Large intestine (tissue), 3 donors: ENCODE data around the gene SPTB. TPM values are rescaled to one million over a fixed set of nuclear protein-coding genes. Genes with fewer than 3 reads are reported as not detected.

ENCODE experiments used
- DNase-seq, 2 donors: peaks; one replicate each; pipeline versions ENCODE4 v3.0.0 to v3.0.0-alpha.2; 2013
- H3K27ac ChIP-seq: one replicate; pipeline ENCODE4 v1.5.1; 2013; ENCODE audit warnings: low read length
- H3K27me3 ChIP-seq: 2 replicates; pipeline ENCODE4 v1.6.1; 2013; ENCODE audit warnings: low read length; ENCODE audit not compliant: control insufficient read depth, insufficient read depth
- H3K36me3 ChIP-seq: 2 replicates; pipeline ENCODE4 v1.6.1; 2013; ENCODE audit warnings: low read length; ENCODE audit not compliant: control insufficient read depth, insufficient read depth
- H3K4me1 ChIP-seq: one replicate; pipeline ENCODE4 v1.6.1; 2013; ENCODE audit warnings: low read length; ENCODE audit not compliant: control insufficient read depth, insufficient read depth
- H3K4me3 ChIP-seq: one replicate; pipeline ENCODE4 v1.5.1; 2013; ENCODE audit warnings: low read length
- H3K9me3 ChIP-seq: one replicate; pipeline ENCODE4 v1.6.1; 2013; ENCODE audit warnings: mild to moderate bottlenecking, low read depth, low read length, moderate library complexity; ENCODE audit not compliant: control insufficient read depth
- WGBS: methylation state at CpG from one replicate; pipeline ENCODE4 v1.1.5; 2013; ENCODE audit warnings: low lambda C conversion rate; ENCODE audit not compliant: insufficient coverage; 5-methylcytosine and 5-hydroxymethylcytosine counted together
- polyA plus RNA-seq: library from polyadenylated mRNA; unstranded; fragments of 120-200 nt; gene quantifications from one replicate; pipeline ENCODE4 v1.2.1, GENCODE V29; 2013

The SPTB gene
- polyA plus RNA-seq, 1 donor = 2.9 TPM

DNA sequence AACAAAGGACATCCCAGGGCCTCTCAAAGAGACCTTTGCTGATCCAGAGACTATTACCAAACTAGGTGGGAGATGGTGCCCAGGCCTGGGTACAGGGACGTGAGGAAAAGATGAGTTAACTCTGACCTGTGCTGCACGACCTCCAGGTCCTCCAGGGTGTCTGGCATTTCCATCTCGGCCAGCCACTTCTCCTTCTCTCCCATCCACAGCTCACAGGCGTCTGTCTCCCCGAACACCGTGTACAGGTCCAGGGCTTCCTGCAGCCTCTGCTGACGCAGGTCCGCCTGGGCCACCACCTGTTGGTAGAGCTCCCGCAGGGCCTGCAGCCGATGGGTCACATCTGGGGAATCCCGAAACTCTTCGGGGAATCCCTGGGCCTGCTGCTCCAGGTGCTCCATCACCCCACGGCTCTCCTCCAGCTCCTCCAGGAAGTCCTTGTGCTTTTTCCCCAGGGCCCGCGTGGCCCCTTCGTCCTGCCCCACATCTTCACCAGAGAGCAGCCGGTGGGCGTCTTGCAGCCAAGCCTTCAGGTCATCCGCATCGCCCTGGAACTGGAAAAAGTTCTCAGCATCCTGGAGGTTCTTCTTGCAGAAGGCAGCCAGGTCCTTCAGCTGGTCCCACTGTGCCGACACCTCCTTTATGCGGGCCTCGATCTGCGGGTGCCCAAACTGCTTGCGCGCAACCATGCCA, 86.7 kb downstream of the SPTB start:
- no peak for DNase-seq
- H3K27me3 ChIP-seq = no peaks in the 10 kb centered on the region
- H3K4me3 ChIP-seq = no peak overlapping the region
- no peaks in the 10 kb centered on the region for H3K9me3 ChIP-seq
- no peaks in the 10 kb centered on the region for H3K36me3 ChIP-seq
- no peaks in the 10 kb centered on the region for H3K4me1 ChIP-seq
- WGBS = 93% methylated on average over 3 of the region's 26 CpGs
- no peak overlapping the region for H3K27ac ChIP-seq

DNA sequence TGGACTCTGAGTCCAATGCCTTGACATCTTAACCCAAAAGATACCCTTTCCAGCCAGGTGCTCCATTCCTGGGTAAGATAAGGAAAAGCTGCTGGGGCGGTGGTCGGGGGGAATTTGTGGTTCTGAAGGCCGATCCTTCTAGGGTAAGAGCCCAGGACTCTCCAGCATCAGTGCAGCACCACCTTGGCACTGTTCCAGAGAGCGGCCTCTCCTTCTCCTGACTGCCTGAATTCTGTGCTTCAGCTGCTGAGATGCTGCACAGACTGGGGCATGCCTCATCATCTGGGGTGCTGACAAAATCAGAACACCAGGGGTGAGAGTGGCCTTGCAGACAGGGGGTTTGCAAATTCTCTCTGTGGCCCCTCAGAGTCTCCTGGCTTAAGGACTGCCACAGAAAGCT, 87.5 kb downstream of the SPTB start:
- H3K36me3 ChIP-seq = no peaks in the 10 kb centered on the region
- no peak for DNase-seq
- H3K4me3 ChIP-seq = no peak overlapping the region
- no peaks in the 10 kb centered on the region for H3K4me1 ChIP-seq
- no peaks in the 10 kb centered on the region for H3K27me3 ChIP-seq
- H3K9me3 ChIP-seq = no peaks in the 10 kb centered on the region
- H3K27ac ChIP-seq = no peak overlapping the region
- WGBS = no CpG with 5 or more reads among the region's 4 CpGs

DNA sequence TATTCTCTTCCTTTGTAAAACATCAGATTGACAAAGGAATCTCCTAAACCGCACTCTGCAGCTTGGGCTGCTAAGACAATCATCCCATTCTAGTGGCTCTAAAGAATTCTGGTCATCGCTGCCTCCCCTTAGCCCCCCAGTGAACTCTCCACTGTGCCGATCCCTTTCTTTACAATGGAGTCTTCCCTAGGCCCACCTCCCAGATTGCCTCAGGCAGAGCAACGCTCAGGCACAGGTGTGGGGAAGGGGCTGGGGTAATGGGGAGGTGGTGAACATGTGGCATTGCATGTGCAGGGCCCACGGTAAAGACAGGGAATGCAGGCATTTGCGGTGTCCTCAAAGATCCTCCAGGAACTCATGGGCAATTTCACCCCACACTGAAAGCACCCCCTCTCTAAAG, 89.2 kb downstream of the SPTB start:
- Histone ChIP-seq H3K4me1 (no peaks in the 10 kb centered on the region), H3K27me3 (no peaks in the 10 kb centered on the region), H3K27ac (no peak overlapping the region), H3K4me3 (no peak overlapping the region), H3K36me3 (no peaks in the 10 kb centered on the region), H3K9me3 (no peaks in the 10 kb centered on the region)
- DNase-seq = no peak
- WGBS = no CpG with 5 or more reads among the region's 6 CpGs

DNA sequence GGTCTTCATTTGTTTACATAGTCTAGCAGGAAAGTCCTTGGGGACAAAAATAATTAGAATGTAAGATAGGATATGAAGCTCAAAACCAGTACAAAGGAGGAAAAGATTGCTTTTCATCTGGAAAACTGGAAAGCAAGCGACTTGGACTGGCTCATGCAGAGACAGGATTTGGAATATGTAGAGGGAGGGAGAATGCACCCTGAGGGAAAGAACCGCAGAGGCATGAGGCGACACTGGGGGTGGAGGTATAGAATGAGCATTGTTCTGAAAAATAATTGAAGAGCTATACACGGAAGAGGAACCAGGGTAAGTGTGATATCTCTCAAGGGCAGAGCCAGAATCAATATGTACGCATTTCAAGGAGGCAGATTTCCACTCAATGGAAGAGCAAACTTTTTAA, 90.0 kb downstream of the SPTB start:
- H3K27me3 ChIP-seq = no peaks in the 10 kb centered on the region
- WGBS = 100% methylated on average over 2 of the region's 5 CpGs
- no peak overlapping the region for H3K4me3 ChIP-seq
- no peaks in the 10 kb centered on the region for H3K4me1 ChIP-seq
- H3K36me3 ChIP-seq = no peaks in the 10 kb centered on the region
- H3K27ac ChIP-seq = no peak overlapping the region
- no peak for DNase-seq
- no peaks in the 10 kb centered on the region for H3K9me3 ChIP-seq

DNA sequence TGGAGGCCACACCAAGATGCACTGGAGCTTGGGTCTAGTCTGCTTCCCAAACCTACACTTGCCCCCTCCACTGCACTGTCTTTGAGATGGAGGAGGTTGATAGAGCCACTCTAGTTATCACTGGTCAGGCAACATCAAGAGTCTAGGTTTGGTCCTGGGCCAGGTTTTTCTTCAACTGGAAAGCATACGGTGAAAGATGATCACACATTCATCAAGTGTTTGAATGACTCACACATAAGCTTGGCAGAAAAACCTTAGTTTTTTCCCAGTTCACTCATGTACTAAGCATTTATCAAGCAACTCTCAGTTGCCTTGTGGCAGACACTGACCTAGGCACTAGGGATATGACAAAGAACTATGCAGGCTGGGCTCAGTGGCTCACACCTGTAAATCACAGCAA, 91.0 kb downstream of the SPTB start:
- Histone ChIP-seq H3K27me3 (no peaks in the 10 kb centered on the region), H3K9me3 (no peaks in the 10 kb centered on the region), H3K4me1 (no peaks in the 10 kb centered on the region), H3K36me3 (no peaks in the 10 kb centered on the region), H3K4me3 (no peak overlapping the region), H3K27ac (no peak overlapping the region)
- no CpG with 5 or more reads among the region's 1 CpG for WGBS
- no peak for DNase-seq

DNA sequence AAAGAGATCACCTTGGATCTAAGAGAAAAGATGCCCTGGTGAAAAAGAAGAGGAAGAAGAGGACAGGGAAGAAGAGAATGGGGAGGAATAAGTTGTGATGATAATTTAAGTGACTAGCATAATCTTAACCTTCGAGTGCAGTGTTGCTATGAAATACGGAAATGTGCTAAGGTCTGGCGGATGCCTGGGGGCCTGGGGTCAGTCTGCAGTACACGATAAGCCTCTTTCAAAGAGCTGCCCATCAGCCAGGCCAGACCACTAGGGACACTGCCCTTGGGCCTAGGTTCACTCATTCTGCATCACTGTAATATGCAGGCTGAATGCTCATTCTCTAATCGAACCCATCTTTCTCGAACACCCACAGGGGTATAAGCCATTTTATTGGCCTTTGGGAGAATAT, 92.1 kb downstream of the SPTB start:
- no peak overlapping the region for H3K27ac ChIP-seq
- H3K27me3 ChIP-seq = no peaks in the 10 kb centered on the region
- no peak overlapping the region for H3K4me3 ChIP-seq
- DNase-seq = no peak
- H3K36me3 ChIP-seq = no peaks in the 10 kb centered on the region
- H3K4me1 ChIP-seq = no peaks in the 10 kb centered on the region
- no CpG with 5 or more reads among the region's 6 CpGs for WGBS
- H3K9me3 ChIP-seq = no peaks in the 10 kb centered on the region

DNA sequence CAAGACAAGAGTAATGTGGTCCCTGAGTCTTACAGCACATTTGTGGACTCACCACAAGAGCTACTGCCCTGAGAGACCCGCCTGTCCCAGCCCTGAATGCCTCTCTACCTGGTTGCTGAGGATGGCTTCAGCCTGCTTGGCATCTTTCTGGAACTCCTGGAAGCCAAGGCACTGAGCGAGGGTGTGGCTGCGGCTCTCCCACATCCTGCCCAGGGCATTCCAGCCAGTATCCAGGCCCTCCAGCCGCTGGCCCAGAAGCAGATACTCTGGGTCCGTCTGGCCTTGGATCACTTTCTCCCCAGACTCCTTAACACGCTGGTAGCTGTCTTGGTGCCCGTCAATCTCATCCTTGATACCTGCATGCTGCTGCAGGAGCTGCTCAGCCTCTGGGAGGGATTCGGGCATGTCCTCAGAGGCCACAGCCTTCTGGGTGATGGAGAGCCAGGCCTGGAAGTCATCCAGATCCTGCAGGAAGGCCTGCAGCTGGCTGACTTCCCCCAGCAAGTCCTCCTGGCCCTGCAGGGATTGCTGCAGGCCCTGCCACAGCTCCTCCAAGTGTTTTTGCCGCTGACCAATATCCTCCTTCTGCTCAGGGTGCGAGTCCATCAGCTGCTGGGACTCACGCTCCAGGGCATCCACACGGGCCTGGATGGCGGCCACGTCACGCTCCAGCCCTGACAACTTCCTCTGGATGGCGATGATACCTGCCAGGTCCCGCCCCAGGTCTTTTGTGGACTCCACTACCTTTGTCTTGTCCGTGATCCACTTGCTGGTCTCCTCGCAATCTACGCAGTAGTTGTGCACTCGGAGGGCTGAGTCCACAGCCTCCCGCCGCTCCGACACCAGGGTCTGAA, 93.2 kb downstream of the SPTB start:
- Histone ChIP-seq H3K9me3 (no peaks in the 10 kb centered on the region), H3K27ac (no peak overlapping the region), H3K4me3 (no peak overlapping the region), H3K27me3 (no peaks in the 10 kb centered on the region), H3K36me3 (no peaks in the 10 kb centered on the region), H3K4me1 (no peaks in the 10 kb centered on the region)
- 80% methylated on average over 1 of the region's 24 CpGs for WGBS
- no peak for DNase-seq

DNA sequence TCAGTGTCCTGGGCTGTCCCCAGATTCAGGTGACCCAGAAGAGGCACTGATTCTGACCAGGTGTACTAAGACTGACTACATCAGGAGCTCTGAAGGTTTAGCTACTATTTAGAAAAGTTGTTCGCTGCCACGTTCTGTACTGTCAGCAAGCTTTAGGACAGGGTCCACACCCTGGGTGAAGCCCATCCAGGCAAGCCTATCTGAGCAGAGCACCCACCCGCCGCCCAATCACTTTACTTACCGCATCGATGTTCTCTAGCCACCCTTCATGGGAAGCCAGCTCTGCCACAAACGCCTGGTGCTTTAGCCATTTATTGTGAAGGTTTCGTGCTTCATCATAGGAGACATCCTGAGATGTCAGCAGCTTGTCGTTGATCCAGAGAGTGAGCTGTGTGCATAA, 95.7 kb downstream of the SPTB start:
- H3K27me3 ChIP-seq = no peaks in the 10 kb centered on the region
- no peaks in the 10 kb centered on the region for H3K4me1 ChIP-seq
- no peak overlapping the region for H3K4me3 ChIP-seq
- no peak for DNase-seq
- 80% methylated on average over 2 of the region's 9 CpGs for WGBS
- no peak overlapping the region for H3K27ac ChIP-seq
- no peaks in the 10 kb centered on the region for H3K36me3 ChIP-seq
- no peaks in the 10 kb centered on the region for H3K9me3 ChIP-seq

DNA sequence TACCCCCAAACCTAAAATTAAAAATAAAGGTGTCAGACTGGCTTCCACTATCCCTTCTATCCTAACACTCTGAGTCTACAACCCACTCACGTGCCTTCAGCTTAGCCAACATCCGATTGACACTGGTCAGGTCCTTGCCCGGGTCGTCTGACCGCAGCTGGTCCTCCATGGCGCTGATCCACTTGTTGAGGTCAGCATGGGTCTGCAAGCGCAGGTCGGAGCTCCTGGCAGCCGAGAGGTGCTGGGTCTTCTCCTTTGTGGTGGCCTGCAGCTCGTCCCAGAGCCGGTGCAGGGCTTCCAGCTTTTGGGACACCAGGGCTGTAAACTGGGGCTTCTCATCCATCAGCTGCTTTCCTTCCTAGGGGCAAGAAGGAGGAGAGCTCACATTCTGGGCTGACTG, 97.5 kb downstream of the SPTB start:
- no peaks in the 10 kb centered on the region for H3K27me3 ChIP-seq
- no peak for DNase-seq
- H3K27ac ChIP-seq = no peak overlapping the region
- H3K4me3 ChIP-seq = no peak overlapping the region
- H3K36me3 ChIP-seq = no peaks in the 10 kb centered on the region
- WGBS = no CpG with 5 or more reads among the region's 11 CpGs
- H3K9me3 ChIP-seq = no peaks in the 10 kb centered on the region
- H3K4me1 ChIP-seq = no peaks in the 10 kb centered on the region

DNA sequence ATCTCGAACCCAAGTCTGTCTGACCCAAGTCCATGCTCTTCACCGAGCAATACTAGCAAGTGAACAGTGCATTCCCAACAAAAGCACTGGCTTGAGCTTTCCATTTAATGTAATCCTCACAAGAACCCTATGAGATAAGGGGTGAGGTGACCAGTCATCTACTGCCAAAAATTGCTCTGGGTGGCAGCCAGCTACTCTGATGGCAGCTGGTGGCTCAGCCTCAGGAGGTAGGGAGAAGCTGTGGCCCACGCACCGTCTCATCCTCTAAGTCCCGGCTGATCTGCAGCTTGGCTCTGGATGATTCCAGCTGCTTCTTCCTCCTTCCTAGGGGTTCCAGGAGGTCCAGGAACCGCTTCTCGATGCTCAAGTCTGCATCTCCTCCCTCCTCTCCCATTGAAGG, 100.2 kb downstream of the SPTB start:
- no peaks in the 10 kb centered on the region for H3K27me3 ChIP-seq
- no peak for DNase-seq

More for the DNA sequence above, 100.2 kb downstream of the SPTB start:
- no CpG with 5 or more reads among the region's 7 CpGs for WGBS
- Histone ChIP-seq H3K4me1 (no peaks in the 10 kb centered on the region), H3K9me3 (peaks cover 5% of the 10 kb centered on the region), H3K27ac (no peak overlapping the region), H3K4me3 (no peak overlapping the region), H3K36me3 (no peaks in the 10 kb centered on the region)
